ENCODE results near the gene GFER.

GRCh38 chr16:1997494-1998359, 13.7 kb downstream of the GFER start:
- TF ChIP-seq CTCF (IDR thresholded peaks at IDR 0.05), result no peak
- TF ChIP-seq POLR2A (IDR thresholded peaks at IDR 0.05), result no peak
